ENCODE measurements around the gene NPTX1. TPM values are rescaled to one million over a fixed set of nuclear protein-coding genes. Genes with fewer than 3 reads are reported as not detected.

NPTX1 gene
- total RNA-seq, 1 experiment from 2014 or later = 0.80 TPM

GRCh38 chr17:80429356-80430275 lies 46.8 kb downstream of the NPTX1 start:
- no peak for DNase-seq (ENCODE audit: low read depth)

GRCh38 chr17:80428796-80429195 lies 47.6 kb downstream of the NPTX1 start:
- DNase-seq (ENCODE audit: low read depth) = no peak

- DNase-seq (ENCODE audit: low read depth) = no peak
Measured at GRCh38 chr17:80428363-80428762, 48.0 kb downstream of the NPTX1 start.

GRCh38 chr17:80427366-80428282 lies 48.8 kb downstream of the NPTX1 start:
- DNase-seq (ENCODE audit: low read depth) = no peak

- DNase-seq (ENCODE audit: low read depth) = peak; percentile 45
Measured at GRCh38 chr17:80426671-80427326, 49.6 kb downstream of the NPTX1 start.

GRCh38 chr17:80425835-80426426 lies 50.5 kb downstream of the NPTX1 start:
- DNase-seq (ENCODE audit: low read depth) = no peak

GRCh38 chr17:80424878-80425765 lies 51.3 kb downstream of the NPTX1 start:
- no peak for DNase-seq (ENCODE audit: low read depth)

GRCh38 chr17:80424261-80424660 lies 52.1 kb downstream of the NPTX1 start:
- DNase-seq (ENCODE audit: low read depth) = no peak

- DNase-seq (ENCODE audit: low read depth) = no peak
Measured at GRCh38 chr17:80423536-80424225, 52.7 kb downstream of the NPTX1 start.

GRCh38 chr17:80422981-80423380 lies 53.4 kb downstream of the NPTX1 start:
- no peak for DNase-seq (ENCODE audit: low read depth)

- DNase-seq (ENCODE audit: low read depth) = no peak
Measured at GRCh38 chr17:80422276-80422675, 54.1 kb downstream of the NPTX1 start.

GRCh38 chr17:80421381-80422090 lies 54.9 kb downstream of the NPTX1 start:
- no peak for DNase-seq (ENCODE audit: low read depth)

GRCh38 chr17:80419255-80419654 lies 57.2 kb downstream of the NPTX1 start:
- DNase-seq (ENCODE audit: low read depth) = no peak

- no peak for DNase-seq (ENCODE audit: low read depth)
Measured at GRCh38 chr17:80418589-80418988, 57.8 kb downstream of the NPTX1 start.

Other genes with a start within 250 kb of the NPTX1 start
- gene RNF213, start 215.8 kb downstream of the NPTX1 start, total RNA-seq (2014; rRNA removed) = 53.7 and 64.9 TPM in 2 replicates
- 11.5 and 13.7 TPM in 2 replicates for gene ENDOV, start 61.4 kb downstream of the NPTX1 start, total RNA-seq (2014; rRNA removed)
- gene RPTOR, start 68.2 kb upstream of the NPTX1 start, total RNA-seq (2014; rRNA removed) = 24.1 and 25.1 TPM in 2 replicates